ENCODE data around the gene RAB11A. TPM values are rescaled to one million over a fixed set of nuclear protein-coding genes. Genes with fewer than 3 reads are reported as not detected.

RAB11A gene
- total RNA-seq, 1 experiment from 2014 or later = 407 TPM

DNA sequence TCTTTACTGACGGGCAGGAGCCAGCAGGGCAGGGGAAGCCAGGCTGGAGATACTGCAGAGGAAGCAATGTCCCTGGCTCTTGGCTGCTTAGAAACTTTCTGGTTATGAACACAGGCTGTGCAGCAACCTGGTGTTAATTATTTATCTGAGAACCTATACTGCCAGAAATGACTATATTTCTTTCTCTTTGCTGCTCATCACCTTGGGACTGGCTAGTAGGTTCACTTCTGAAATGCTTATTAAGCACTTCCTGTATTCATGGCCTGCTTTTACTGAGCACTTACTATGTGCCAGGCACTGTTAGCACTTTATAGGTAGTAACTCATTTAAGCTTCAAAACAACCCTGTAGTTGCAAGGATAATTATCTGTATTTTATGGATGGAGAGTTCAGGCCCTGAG is 57.6 kb downstream of the RAB11A start:
- Mint-ChIP-seq H3K27ac (ENCODE audit: unreplicated experiment) (no peak overlapping the region), H3K27me3 (ENCODE audit: unreplicated experiment) (no peaks in the 10 kb centered on the region), H3K9me3 (ENCODE audit: low read depth, unreplicated experiment) (no peaks in the 10 kb centered on the region), H3K36me3 (ENCODE audit: insufficient read depth, unreplicated experiment) (no peaks in the 10 kb centered on the region), H3K4me3 (ENCODE audit: low read depth, unreplicated experiment) (no peak overlapping the region), H3K4me1 (ENCODE audit: low read depth, unreplicated experiment) (no peaks in the 10 kb centered on the region)
- intact Hi-C loops (cut with micrococcal nuclease; ENCODE audit: unreplicated experiment) = no loop called here
- TF ChIP-seq, protein P1, sequence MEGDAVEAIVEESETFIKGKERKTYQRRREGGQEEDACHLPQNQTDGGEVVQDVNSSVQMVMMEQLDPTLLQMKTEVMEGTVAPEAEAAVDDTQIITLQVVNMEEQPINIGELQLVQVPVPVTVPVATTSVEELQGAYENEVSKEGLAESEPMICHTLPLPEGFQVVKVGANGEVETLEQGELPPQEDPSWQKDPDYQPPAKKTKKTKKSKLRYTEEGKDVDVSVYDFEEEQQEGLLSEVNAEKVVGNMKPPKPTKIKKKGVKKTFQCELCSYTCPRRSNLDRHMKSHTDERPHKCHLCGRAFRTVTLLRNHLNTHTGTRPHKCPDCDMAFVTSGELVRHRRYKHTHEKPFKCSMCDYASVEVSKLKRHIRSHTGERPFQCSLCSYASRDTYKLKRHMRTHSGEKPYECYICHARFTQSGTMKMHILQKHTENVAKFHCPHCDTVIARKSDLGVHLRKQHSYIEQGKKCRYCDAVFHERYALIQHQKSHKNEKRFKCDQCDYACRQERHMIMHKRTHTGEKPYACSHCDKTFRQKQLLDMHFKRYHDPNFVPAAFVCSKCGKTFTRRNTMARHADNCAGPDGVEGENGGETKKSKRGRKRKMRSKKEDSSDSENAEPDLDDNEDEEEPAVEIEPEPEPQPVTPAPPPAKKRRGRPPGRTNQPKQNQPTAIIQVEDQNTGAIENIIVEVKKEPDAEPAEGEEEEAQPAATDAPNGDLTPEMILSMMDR (IDR thresholded peaks at IDR 0.05; ENCODE audit: unreplicated experiment) = no peak
- no peak for DNase-seq
- CTCF ChIA-PET = no interaction called here
- no TSS peak for BruUV-seq (replicated peaks)

DNA sequence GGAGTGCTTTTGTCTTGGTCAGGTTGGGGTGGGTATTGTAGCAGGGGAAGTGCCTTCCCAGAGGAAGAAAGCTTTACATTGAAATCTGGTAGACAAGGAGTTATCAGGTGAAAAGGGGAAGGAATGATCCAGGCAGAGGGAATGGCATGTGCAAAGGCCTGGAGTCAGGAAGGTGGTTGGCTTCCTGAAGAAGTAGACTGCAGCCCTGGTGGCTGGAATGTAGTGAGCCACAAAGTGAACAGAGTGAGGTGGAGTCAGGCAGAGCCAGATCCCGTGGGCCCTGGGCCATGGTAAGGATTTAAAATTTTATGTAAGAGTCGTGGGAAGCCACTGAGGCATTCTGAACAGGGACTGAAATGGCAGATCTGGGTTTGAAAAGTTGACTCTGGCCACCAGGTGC is 58.3 kb downstream of the RAB11A start:
- BruUV-seq (replicated peaks) = no TSS peak
- Mint-ChIP-seq H3K27me3 (ENCODE audit: unreplicated experiment) (no peaks in the 10 kb centered on the region), H3K9me3 (ENCODE audit: low read depth, unreplicated experiment) (no peaks in the 10 kb centered on the region), H3K4me1 (ENCODE audit: low read depth, unreplicated experiment) (no peaks in the 10 kb centered on the region), H3K4me3 (ENCODE audit: low read depth, unreplicated experiment) (no peak overlapping the region), H3K27ac (ENCODE audit: unreplicated experiment) (no peak overlapping the region), H3K36me3 (ENCODE audit: insufficient read depth, unreplicated experiment) (no peaks in the 10 kb centered on the region)
- TF ChIP-seq, protein P1 (IDR thresholded peaks at IDR 0.05; ENCODE audit: unreplicated experiment) = no peak
- intact Hi-C loops (cut with micrococcal nuclease; ENCODE audit: unreplicated experiment) = no loop called here
- no peak for DNase-seq
- CTCF ChIA-PET = no interaction called here

DNA sequence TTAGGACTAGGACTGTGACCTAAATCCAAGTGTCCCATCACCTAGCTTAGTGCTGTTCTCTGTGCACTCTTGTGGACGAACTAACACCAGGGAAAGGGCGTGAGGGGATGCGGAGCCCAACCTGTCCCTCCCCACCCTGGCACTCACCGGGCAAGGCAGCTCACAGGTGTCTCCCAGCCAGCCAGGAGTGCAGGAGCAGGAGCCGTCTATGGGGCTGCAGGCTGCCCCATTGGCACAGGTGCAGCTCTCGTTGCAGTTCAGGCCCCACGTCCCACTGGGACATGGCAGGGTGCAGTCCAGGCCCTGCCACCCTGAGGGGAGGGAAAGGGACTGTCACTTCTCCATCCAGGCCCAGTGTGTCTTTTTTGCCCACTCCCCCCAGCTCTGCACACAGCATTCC is 60.3 kb downstream of the RAB11A start:
- DNase-seq = no peak
- intact Hi-C loops (cut with micrococcal nuclease; ENCODE audit: unreplicated experiment) = no loop called here
- Mint-ChIP-seq H3K36me3 (ENCODE audit: insufficient read depth, unreplicated experiment) (no peaks in the 10 kb centered on the region), H3K9me3 (ENCODE audit: low read depth, unreplicated experiment) (no peaks in the 10 kb centered on the region), H3K27ac (ENCODE audit: unreplicated experiment) (no peak overlapping the region), H3K27me3 (ENCODE audit: unreplicated experiment) (no peaks in the 10 kb centered on the region), H3K4me3 (ENCODE audit: low read depth, unreplicated experiment) (no peak overlapping the region), H3K4me1 (ENCODE audit: low read depth, unreplicated experiment) (no peaks in the 10 kb centered on the region)
- CTCF ChIA-PET = interaction anchor here (1.2 kb wide), 1 partner anchor 10 kb away, joined by 4 read pairs; no protein-coding TSS in a partner anchor
- TF ChIP-seq, protein P1 (IDR thresholded peaks at IDR 0.05; ENCODE audit: unreplicated experiment) = no peak
- BruUV-seq (replicated peaks) = no TSS peak

DNA sequence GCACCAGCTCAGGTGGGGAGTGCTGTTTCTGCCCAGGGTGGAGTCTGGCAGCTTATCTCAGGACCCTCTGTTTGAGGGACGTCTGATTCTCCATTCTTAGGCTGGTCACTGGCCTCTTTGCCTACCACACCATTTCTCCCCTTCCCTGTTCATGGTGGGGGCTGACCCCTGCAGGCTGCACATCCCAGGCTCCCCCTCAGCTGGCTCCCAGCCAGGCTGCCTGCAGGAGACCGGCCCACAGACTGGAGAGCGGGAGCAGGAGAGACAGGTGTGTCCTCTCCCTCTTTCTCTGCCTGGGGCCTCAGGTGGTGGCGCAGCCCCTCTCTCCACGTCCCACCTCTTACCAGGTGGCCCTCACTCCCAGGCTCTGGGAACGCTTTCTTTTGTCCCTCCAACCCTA is 60.8 kb downstream of the RAB11A start:
- intact Hi-C loops (cut with micrococcal nuclease; ENCODE audit: unreplicated experiment) = no loop called here
- H3K4me3 Mint-ChIP-seq (ENCODE audit: low read depth, unreplicated experiment) = no peak overlapping the region
- TF ChIP-seq, protein P1 (IDR thresholded peaks at IDR 0.05; ENCODE audit: unreplicated experiment) = no peak
- no peaks in the 10 kb centered on the region for H3K36me3 Mint-ChIP-seq (ENCODE audit: insufficient read depth, unreplicated experiment)
- no peaks in the 10 kb centered on the region for H3K27me3 Mint-ChIP-seq (ENCODE audit: unreplicated experiment)
- no peak for DNase-seq
- no TSS peak for BruUV-seq (replicated peaks)
- no peaks in the 10 kb centered on the region for H3K9me3 Mint-ChIP-seq (ENCODE audit: low read depth, unreplicated experiment)
- H3K27ac Mint-ChIP-seq (ENCODE audit: unreplicated experiment) = no peak overlapping the region
- CTCF ChIA-PET = interaction anchor here (1.2 kb wide), 1 partner anchor 10 kb away, joined by 4 read pairs; no protein-coding TSS in a partner anchor
- no peaks in the 10 kb centered on the region for H3K4me1 Mint-ChIP-seq (ENCODE audit: low read depth, unreplicated experiment)
